Breast epithelium (tissue), 4 donors: ENCODE results near the gene BRD8. TPM values are rescaled to one million over a fixed set of nuclear protein-coding genes. Genes with fewer than 3 reads are reported as not detected.

Source experiments
- DNase-seq, 2 donors: peaks; one replicate each; pipeline ENCODE4 v3.0.0-alpha.2; 2019; ENCODE audit warnings: low spot score in 2 of 2
- H3K27ac ChIP-seq, 2 donors: fragments of 200-600 bp; sonication (generic) in 1 of 2; one replicate each; pipeline ENCODE4 v1.5.1; 2016 to 2019; ENCODE audit warnings: mild to moderate bottlenecking in 1 of 2
- H3K27me3 ChIP-seq, 2 donors: fragments of 200-600 bp; sonication (generic) in 1 of 2; one replicate each; pipeline versions ENCODE4 v1.5.1 to v1.6.0; 2017 to 2019; ENCODE audit warnings: control low read depth in 1 of 2, mild to moderate bottlenecking in 1 of 2
- H3K36me3 ChIP-seq: fragments of 200-600 bp; one replicate; pipeline ENCODE4 v1.5.1; 2019
- H3K4me1 ChIP-seq, 2 donors: fragments of 200-600 bp; sonication (generic); one replicate each; pipeline ENCODE4 v1.5.1; 2016 to 2019; ENCODE audit warnings: control low read depth in 1 of 2
- H3K4me3 ChIP-seq, 3 donors: fragments of 200-600 bp; sonication (generic); 1 replicate in 2 of 3; 2 replicates in 1 of 3; pipeline ENCODE4 v1.5.1; 2016 to 2019; ENCODE audit warnings: mild to moderate bottlenecking in 3 of 3, moderate library complexity in 2 of 3
- H3K9me3 ChIP-seq, 2 donors: fragments of 200-600 bp; sonication (generic) in 1 of 2; one replicate each; pipeline ENCODE4 v1.5.1; 2016 to 2019; ENCODE audit warnings: control low read depth in 1 of 2
- POLR2A ChIP-seq: fragments of 450-650 bp; IDR thresholded peaks from one replicate; pipeline ENCODE4 v1.6.1; 2016; ENCODE audit warnings: antibody characterized with exemption, mild to moderate bottlenecking, moderate library complexity
- POLR2AphosphoS5 ChIP-seq, 3 donors: sonication (generic); formaldehyde crosslinking; IDR thresholded peaks; one replicate each; pipeline ENCODE4 v1.6.1; 2017; ENCODE audit warnings: antibody characterized with exemption in 3 of 3
- intact Hi-C: fragments of 100-400 bp; cut with DNase I; formaldehyde crosslinking; loops from one replicate; pipeline ENCODE4 v1.15.1; 2023; ENCODE audit warnings: low total_unique reads
- total RNA-seq, 3 donors: library from RNA; depleted of rRNA; stranded (reverse); fragments of >200 nt; gene quantifications; one replicate each; pipeline ENCODE4 v1.1.0, GENCODE V29; 2016
- TF ChIP-seq, protein P1 (sequence below), 3 donors: fragments of 450-650 bp; IDR thresholded peaks; one replicate each; pipeline ENCODE4 v1.5.1; 2016 to 2017; ENCODE audit warnings: antibody characterized with exemption in 3 of 3, mild to moderate bottlenecking in 3 of 3, moderate library complexity in 3 of 3

BRD8 gene
- total RNA-seq, 3 donors from 2014 or later, result 28.6 to 90.4 (median 69.5) TPM

DNA sequence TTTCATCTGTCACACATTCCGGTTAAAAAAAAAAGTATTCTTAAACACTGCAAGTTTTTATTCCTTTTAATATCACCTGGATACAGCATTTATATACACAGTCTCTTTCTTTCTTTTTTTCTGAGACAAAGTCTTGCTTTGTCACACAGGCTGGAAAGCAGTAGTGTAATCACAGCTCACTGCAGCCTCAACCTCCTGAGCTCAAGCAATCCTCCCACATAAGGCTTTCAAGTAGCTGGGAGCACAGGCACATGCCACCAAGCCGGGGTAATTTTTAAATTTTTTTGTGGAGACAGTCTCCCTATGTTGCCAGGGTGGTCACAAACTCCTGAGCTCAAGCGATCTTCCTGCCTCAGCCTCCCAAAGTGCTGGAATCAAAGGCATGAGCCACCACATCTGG lies 14.4 kb upstream of the BRD8 start:
- Histone ChIP-seq H3K36me3 (peaks cover 16% of the 10 kb centered on the region), H3K4me3 (no peak overlapping the region), H3K9me3 (no peaks in the 10 kb centered on the region), H3K27ac (no peak overlapping the region), H3K27me3 (no peaks in the 10 kb centered on the region), H3K4me1 (no peaks in the 10 kb centered on the region)
- DNase-seq, result no peak
- intact Hi-C loops, result no loop called here
- TF ChIP-seq, protein P1, sequence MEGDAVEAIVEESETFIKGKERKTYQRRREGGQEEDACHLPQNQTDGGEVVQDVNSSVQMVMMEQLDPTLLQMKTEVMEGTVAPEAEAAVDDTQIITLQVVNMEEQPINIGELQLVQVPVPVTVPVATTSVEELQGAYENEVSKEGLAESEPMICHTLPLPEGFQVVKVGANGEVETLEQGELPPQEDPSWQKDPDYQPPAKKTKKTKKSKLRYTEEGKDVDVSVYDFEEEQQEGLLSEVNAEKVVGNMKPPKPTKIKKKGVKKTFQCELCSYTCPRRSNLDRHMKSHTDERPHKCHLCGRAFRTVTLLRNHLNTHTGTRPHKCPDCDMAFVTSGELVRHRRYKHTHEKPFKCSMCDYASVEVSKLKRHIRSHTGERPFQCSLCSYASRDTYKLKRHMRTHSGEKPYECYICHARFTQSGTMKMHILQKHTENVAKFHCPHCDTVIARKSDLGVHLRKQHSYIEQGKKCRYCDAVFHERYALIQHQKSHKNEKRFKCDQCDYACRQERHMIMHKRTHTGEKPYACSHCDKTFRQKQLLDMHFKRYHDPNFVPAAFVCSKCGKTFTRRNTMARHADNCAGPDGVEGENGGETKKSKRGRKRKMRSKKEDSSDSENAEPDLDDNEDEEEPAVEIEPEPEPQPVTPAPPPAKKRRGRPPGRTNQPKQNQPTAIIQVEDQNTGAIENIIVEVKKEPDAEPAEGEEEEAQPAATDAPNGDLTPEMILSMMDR (IDR thresholded peaks at IDR 0.05), result no peak
- TF ChIP-seq POLR2AphosphoS5 (IDR thresholded peaks at IDR 0.05) (no peak), POLR2A (no peak)

DNA sequence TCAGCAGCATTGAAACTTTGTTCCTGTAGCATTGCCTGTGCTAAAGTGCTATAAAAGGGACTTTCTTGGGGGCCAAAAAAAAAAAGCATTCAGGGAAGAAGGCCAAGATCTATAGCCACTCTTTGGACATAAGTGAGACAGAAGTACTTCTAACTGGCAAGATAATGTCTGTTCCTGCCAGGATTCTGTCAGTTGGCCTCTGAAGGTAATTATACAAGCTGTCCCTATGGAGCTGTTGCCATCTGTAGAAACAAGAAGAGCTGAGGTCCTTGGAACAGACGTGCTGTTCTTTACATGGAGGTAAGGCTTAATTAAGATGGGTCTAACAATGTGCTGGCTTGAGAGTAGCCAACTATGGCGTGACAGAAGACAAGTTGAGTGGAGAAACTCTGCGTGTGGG lies 10.2 kb upstream of the BRD8 start:
- intact Hi-C loops, result no loop called here
- Histone ChIP-seq H3K9me3 (no peaks in the 10 kb centered on the region), H3K4me3 (no peak overlapping the region), H3K36me3 (peaks cover 16% of the 10 kb centered on the region), H3K27ac (no peak overlapping the region), H3K27me3 (no peaks in the 10 kb centered on the region), H3K4me1 (no peaks in the 10 kb centered on the region)
- TF ChIP-seq POLR2A, result no peak
- TF ChIP-seq, protein P1 (IDR thresholded peaks at IDR 0.05), result no peak
- no peak for TF ChIP-seq POLR2AphosphoS5 (IDR thresholded peaks at IDR 0.05)
- no peak for DNase-seq

DNA sequence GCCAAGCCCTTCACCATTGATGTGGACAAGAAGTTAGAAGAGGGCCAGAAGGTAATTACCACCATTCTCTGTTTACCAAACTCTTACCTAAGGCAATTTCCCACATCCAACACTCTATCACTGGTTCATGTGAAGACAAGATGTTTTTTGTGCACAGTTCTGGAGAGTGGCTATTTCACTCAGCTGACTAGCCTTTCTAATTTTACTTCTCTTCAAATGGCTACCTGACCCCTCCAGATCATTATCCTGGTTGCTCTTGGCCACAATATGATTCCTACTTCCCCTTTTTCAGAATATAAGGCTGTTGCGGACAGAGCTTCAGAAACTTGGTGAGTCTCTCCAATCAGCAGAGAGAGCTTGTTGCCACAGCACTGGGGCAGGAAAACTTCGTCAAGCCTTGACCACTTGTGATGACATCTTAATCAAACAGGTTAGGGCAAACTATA lies 7.6 kb upstream of the BRD8 start:
- no peak for DNase-seq
- Histone ChIP-seq H3K4me1 (no peaks in the 10 kb centered on the region), H3K4me3 (no peak overlapping the region), H3K9me3 (no peaks in the 10 kb centered on the region), H3K36me3 (peaks cover 9% of the 10 kb centered on the region), H3K27ac (no peak overlapping the region), H3K27me3 (no peaks in the 10 kb centered on the region)
- TF ChIP-seq, protein P1 (IDR thresholded peaks at IDR 0.05), result no peak
- TF ChIP-seq POLR2A (no peak), POLR2AphosphoS5 (IDR thresholded peaks at IDR 0.05) (no peak)
- intact Hi-C loops, result no loop called here

DNA sequence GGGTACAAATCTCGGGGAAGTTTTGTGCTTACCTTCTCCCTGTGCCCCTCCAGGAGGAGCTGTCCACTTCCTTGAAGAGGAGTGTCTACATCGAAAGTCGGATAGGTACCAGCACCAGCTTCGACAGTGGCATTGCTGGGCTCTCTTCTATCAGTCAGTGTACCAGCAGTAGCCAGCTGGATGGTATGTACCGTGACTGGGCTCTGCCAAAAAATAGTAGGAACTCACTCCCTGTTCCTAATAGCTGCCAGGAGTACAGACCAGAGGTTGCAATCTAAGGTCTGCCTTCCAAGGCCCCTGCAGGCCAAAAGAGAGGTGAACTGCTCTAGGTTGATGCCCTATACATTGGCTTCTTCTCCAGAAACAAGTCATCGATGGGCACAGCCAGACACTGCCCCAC lies 4.4 kb upstream of the BRD8 start:
- H3K27ac ChIP-seq, result no peak overlapping the region
- H3K4me3 ChIP-seq, result no peak overlapping the region
- TF ChIP-seq POLR2AphosphoS5 (IDR thresholded peaks at IDR 0.05) (no peak), POLR2A (no peak)
- TF ChIP-seq, protein P1 (IDR thresholded peaks at IDR 0.05), result no peak
- H3K36me3 ChIP-seq, result no peaks in the 10 kb centered on the region
- no peak for DNase-seq
- intact Hi-C loops, result no loop called here
- no peaks in the 10 kb centered on the region for H3K27me3 ChIP-seq
- no peaks in the 10 kb centered on the region for H3K9me3 ChIP-seq
- peaks cover 0 to 6% of the 10 kb centered on the region in 2 donors for H3K4me1 ChIP-seq

DNA sequence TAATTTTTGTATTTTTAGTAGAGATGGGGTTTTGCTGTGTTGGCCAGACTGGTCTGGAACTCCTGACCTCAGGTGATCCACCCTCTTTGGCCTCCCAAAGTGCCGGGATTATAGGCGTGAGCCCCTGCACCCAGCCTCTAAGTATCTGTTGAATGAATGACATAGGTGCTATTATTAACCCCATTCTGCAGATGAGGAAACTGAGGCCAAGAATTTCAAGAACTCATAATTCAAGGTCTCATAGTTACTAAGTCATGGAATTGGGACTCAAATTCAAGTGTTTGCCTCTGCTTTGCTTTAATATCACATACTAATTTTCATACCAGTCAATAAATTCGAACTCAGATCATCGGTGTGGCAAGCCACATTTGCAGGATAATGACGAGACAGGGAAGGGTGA lies 2.4 kb upstream of the BRD8 start:
- intact Hi-C loops, result no loop called here
- TF ChIP-seq POLR2AphosphoS5 (IDR thresholded peaks at IDR 0.05) (no peak), POLR2A (no peak)
- TF ChIP-seq, protein P1 (IDR thresholded peaks at IDR 0.05), result no peak
- no peak overlapping the region for H3K27ac ChIP-seq

More for the DNA sequence above, 2.4 kb upstream of the BRD8 start:
- no peaks in the 10 kb centered on the region for H3K9me3 ChIP-seq
- DNase-seq, result no peak
- no peaks in the 10 kb centered on the region for H3K36me3 ChIP-seq
- no peak overlapping the region for H3K4me3 ChIP-seq
- no peaks in the 10 kb centered on the region for H3K27me3 ChIP-seq
- peaks cover 0 to 12% of the 10 kb centered on the region in 2 donors for H3K4me1 ChIP-seq
